ENCODE results near the gene KCNH3. TPM values are rescaled to one million over a fixed set of nuclear protein-coding genes. Genes with fewer than 3 reads are reported as not detected.

The KCNH3 gene
- polyA plus RNA-seq, 1 donor from 2014 or later: 0.63 TPM

GRCh38 chr12:49567302-49567610, 28.4 kb downstream of the KCNH3 start:
- no peaks in the 10 kb centered on the region for H3K36me3 ChIP-seq (ENCODE audit: insufficient read depth, low read length)
- H3K27ac ChIP-seq (ENCODE audit: low read length): peak overlapping the region; percentile 83
- peak overlapping the region; percentile 95 for H3K4me3 ChIP-seq (ENCODE audit: low read length)
- H2AFZ ChIP-seq (ENCODE audit: low read depth, low read length): peak overlapping the region; percentile 70
- H3F3A ChIP-seq (ENCODE audit: insufficient read depth, low read length, poor library complexity, severe bottlenecking): no peaks in the 10 kb centered on the region
- TF ChIP-seq MXI1 (conservative IDR thresholded peaks at IDR 0.05; ENCODE audit: poor library complexity, severe bottlenecking) (no peak), EZH2 (IDR thresholded peaks at IDR 0.05; ENCODE audit: borderline replicate concordance, insufficient read depth, low read length, poor library complexity, severe bottlenecking) (no peak), CTCF (IDR thresholded peaks at IDR 0.05; ENCODE audit: poor library complexity, severe bottlenecking) (no peak), RAD21 (conservative IDR thresholded peaks at IDR 0.05) (no peak), REST (IDR thresholded peaks at IDR 0.05; ENCODE audit: borderline replicate concordance) (no peak), EP300 (conservative IDR thresholded peaks at IDR 0.05; ENCODE audit: poor library complexity, severe bottlenecking) (no peak), SMC3 (conservative IDR thresholded peaks at IDR 0.05; ENCODE audit: poor library complexity) (no peak), POLR2AphosphoS5 (IDR thresholded peaks at IDR 0.05) (no peak), TAF1 (IDR thresholded peaks at IDR 0.05; ENCODE audit: low read depth) (no peak)
- H3K9me3 ChIP-seq (ENCODE audit: low read length): no peaks in the 10 kb centered on the region
- peaks cover 11% of the 10 kb centered on the region for H3K79me2 ChIP-seq (replicated peaks; ENCODE audit: insufficient read depth, low read length)
- peak overlapping the region; percentile 99 for H3K4me2 ChIP-seq (ENCODE audit: low read length)
- H3K27me3 ChIP-seq (ENCODE audit: insufficient read depth, low read depth, low read length): no peaks in the 10 kb centered on the region
- no peaks in the 10 kb centered on the region for H4K20me1 ChIP-seq (ENCODE audit: insufficient read depth)
- H3K9ac ChIP-seq (ENCODE audit: low read length): peak overlapping the region; percentile 83
- H3K9me2 ChIP-seq (ENCODE audit: insufficient read depth, low read length): no peaks in the 10 kb centered on the region

- no peaks in the 10 kb centered on the region for H4K20me1 ChIP-seq (ENCODE audit: insufficient read depth)
- peaks cover 11% of the 10 kb centered on the region for H3K79me2 ChIP-seq (replicated peaks; ENCODE audit: insufficient read depth, low read length)
- TF ChIP-seq SMC3 (conservative IDR thresholded peaks at IDR 0.05; ENCODE audit: poor library complexity) (peak; percentile 36), CTCF (IDR thresholded peaks at IDR 0.05; ENCODE audit: poor library complexity, severe bottlenecking) (peak; percentile 23), RAD21 (conservative IDR thresholded peaks at IDR 0.05) (peak; percentile 24), MXI1 (conservative IDR thresholded peaks at IDR 0.05; ENCODE audit: poor library complexity, severe bottlenecking) (peak; percentile 96), EZH2 (IDR thresholded peaks at IDR 0.05; ENCODE audit: borderline replicate concordance, insufficient read depth, low read length, poor library complexity, severe bottlenecking) (no peak), REST (IDR thresholded peaks at IDR 0.05; ENCODE audit: borderline replicate concordance) (peak; percentile 76), EP300 (conservative IDR thresholded peaks at IDR 0.05; ENCODE audit: poor library complexity, severe bottlenecking) (peak; percentile 72), POLR2AphosphoS5 (IDR thresholded peaks at IDR 0.05) (peak; percentile 99), TAF1 (IDR thresholded peaks at IDR 0.05; ENCODE audit: low read depth) (peak; percentile 64)
- peak within 1 kb of the TSS; percentile 70 for H2AFZ ChIP-seq (ENCODE audit: low read depth, low read length)
- no peaks in the 10 kb centered on the region for H3K27me3 ChIP-seq (ENCODE audit: insufficient read depth, low read depth, low read length)
- H3K27ac ChIP-seq (ENCODE audit: low read length): peak within 1 kb of the TSS; percentile 83
- H3K36me3 ChIP-seq (ENCODE audit: insufficient read depth, low read length): no peaks in the 10 kb centered on the region
- H3K9ac ChIP-seq (ENCODE audit: low read length): peak within 1 kb of the TSS; percentile 83
- H3K9me3 ChIP-seq (ENCODE audit: low read length): no peaks in the 10 kb centered on the region
- no peaks in the 10 kb centered on the region for H3K9me2 ChIP-seq (ENCODE audit: insufficient read depth, low read length)
- H3K4me3 ChIP-seq (ENCODE audit: low read length): peak within 1 kb of the TSS; percentile 95
- peak within 1 kb of the TSS; percentile 99 for H3K4me2 ChIP-seq (ENCODE audit: low read length)
- H3F3A ChIP-seq (ENCODE audit: insufficient read depth, low read length, poor library complexity, severe bottlenecking): no peaks in the 10 kb centered on the region
Measured at GRCh38 chr12:49567611-49568441, 29.0 kb downstream of the KCNH3 start, which contains the start of gene MCRS1. Gene MCRS1 (minus strand): TSS chr12:49568142. CDS start chr12:49566731, 1,411 bp downstream.
